HG02678 (cell line): ENCODE measurements around the gene SHQ1.
"Not testable (repeated sequence)": the region's sequence is repeated elsewhere in the genome, so short reads cannot be mapped to it uniquely, and the experiment has no call there.

Experiments used
- ATAC-seq: cut with Tn5 transposase; IDR thresholded peaks from one replicate; pipeline ENCODE4 v1.9.1; 2021; ENCODE audit warnings: mild to moderate bottlenecking, moderate library complexity; ENCODE audit not compliant: unreplicated experiment

Gene SHQ1

DNA sequence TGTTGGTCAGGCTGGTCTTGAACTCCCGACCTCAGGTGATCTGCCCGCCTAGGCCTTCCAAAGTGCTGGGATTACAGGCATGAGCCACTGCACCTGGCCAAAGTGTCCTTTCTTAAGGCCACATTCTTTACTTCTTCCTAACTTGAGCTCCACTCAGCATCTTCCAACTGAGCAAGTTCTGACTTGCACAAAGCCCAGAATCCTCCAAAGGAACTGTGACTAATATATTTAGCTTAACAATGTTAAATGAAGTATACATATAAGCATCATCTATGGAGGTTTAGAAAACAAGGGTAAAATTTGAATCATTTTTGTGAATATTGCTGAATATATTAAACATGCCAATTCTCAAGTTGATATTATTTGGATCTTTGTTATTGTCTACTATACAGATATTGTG lies 93.7 kb downstream of the SHQ1 start:
- no peak for ATAC-seq

DNA sequence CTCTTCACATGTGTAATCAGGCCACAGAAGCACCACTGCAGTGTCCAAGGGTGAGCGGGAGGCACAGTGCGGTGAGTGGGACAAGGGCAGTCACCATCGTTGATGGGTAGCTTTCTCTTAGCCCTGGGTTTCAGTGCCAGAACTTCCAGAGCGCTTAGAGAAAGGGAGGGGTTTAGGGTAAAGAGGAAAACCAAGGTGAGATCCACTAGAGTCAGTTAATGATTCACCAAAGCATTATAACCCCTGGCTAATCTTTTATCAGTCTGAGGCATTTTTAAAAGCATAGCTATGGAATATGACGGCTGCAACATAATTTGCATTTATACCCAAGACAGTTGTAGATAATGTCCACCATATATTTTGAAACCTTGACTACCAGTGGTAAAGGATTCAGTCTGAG lies 94.8 kb downstream of the SHQ1 start:
- ATAC-seq = no peak

DNA sequence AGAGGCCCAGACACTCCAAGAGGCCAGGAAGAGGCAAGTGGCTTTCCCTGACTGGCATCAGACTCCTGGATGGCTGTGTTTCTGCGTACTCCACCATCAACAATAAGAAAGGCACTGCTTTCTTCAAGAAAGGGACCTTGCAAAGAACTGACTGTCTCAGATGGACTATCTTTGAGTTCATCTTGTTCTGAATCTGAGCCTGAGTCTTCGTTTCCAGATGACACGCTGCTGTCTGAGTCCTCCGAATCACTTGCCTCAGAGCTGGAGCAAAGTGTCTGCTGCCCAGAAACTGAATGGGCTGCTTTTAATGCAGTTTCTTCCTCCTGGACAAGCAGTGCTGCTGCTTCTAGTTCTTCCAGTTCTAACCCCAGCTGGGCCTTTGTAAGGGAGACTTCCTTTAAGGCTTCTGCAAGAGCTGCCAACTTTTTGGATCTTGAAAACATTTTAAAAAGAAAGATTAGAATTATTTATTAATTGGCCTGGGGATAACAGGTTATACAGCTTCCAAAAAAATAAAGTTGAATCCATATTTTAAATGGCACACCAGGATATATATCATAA lies 97.8 kb downstream of the SHQ1 start:
- no peak for ATAC-seq

DNA sequence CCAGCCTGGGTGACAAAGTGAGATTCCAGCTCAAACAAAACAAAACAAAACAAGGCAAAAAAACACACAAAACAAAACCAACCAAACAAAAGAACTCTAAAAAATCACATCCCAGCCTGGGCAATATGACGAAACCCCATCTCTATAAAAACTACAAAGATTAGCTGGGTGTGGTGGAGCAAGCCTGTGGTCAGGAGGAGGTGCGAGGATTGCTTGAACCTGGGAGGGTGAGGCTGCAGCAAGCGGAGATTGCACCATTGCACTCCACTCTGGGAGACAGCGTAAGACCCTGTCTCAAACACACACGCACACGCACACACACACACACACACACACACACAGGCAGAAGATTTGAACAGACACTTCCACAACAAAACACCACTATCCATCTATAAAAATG lies 99.6 kb downstream of the SHQ1 start:
- ATAC-seq = no peak

DNA sequence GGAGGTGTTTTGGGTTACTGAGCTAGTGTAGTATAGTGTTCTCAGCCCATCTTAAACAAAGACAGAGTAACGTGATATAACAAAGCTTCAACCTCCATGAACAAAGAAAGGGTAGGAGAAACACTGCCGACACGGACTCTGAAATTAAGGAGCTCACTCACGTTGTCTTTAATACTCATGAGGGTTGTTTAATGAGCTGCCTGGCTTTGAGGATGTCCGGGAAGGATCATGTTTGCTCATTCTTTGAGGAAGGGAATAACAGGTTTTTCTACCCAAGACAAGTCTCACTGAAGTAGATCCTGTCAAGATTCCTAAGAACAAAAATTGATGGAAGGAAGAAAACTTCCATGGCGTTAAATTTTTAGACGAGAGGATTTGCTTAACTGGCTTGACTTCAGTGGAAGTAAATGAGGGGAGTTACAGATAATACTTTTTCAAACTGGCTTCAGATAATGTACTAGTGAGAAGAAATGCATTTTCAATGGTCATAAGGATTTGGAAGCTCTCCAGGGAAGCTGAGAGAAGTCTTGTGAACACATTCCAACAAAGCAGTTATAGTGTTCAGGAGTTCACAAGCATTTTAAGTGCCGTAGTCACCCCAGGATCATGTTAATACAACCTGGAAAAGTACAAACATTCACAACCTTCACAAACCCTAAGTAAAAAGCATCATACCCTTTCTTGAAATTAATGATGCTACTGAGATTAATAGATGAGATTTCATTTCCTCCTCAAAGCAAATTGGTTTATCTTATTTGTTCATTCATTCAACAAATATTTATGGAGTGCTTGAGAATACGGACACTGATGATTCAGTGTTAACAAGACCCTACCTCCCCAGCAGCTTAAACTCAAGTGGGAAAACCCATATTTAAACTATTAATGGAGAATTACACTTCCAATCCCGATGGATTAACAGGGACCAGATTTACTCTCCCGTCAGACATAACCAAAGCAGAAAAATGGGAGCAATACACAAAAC lies 101.5 kb downstream of the SHQ1 start:
- ATAC-seq = no peak

DNA sequence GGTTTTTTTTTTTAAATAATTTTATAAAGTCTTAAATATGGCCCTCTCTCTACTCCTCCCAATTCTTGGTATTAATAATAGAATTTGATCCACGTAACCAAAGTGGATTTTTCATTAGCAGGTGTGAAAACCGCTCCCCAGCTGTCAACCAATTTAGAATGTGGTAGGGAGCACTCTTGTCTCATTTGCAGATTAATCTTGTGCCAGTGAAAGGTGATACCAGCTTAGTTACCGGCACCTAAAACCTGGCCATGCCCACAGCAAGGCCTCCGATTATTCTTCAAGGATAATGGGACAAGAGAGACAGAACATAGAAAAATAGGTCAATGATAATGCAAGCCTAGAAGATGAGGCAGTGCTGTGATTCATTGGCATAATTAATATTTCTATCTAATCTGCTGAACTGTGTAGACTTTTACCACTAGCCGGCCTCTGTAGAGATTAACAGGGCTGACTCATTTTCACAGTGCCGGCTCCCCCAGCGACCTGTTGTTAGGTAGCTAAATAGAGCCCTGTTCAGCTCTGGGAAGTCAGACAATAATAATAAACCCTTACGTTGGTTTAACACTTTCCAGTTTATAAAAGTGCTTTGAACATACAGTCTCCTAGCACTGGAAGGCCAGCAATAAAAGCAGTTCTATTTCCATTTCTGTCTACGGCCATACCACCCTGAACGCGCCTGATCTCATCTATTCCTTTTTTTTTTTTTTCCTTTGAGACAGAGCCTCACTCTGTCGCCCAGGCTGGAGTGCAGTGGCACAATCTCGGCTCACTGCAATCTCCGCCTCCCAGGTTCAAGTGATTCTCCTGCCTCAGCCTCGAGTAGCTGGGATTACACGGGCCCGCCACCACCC lies 102.9 kb downstream of the SHQ1 start:
- no peak for ATAC-seq

DNA sequence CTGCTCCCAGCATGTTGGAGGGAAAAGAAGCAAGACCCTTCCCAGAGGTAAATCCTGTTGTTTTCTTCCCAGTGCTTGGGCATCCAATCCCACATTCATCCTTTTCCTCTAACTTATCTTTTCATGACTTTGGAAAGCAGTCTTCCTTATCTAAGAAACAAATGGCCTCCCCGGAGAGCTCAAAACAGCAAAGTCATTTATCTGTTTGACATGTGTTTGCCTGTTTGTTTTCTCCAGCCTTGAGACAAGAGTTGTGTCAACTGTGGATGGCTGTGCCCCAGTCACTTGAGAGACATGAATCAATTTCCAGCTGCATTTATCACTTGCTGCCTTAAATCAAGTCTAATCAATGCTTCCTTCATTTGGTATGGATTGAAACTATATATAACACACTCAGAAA lies 103.9 kb downstream of the SHQ1 start:
- ATAC-seq = no peak

DNA sequence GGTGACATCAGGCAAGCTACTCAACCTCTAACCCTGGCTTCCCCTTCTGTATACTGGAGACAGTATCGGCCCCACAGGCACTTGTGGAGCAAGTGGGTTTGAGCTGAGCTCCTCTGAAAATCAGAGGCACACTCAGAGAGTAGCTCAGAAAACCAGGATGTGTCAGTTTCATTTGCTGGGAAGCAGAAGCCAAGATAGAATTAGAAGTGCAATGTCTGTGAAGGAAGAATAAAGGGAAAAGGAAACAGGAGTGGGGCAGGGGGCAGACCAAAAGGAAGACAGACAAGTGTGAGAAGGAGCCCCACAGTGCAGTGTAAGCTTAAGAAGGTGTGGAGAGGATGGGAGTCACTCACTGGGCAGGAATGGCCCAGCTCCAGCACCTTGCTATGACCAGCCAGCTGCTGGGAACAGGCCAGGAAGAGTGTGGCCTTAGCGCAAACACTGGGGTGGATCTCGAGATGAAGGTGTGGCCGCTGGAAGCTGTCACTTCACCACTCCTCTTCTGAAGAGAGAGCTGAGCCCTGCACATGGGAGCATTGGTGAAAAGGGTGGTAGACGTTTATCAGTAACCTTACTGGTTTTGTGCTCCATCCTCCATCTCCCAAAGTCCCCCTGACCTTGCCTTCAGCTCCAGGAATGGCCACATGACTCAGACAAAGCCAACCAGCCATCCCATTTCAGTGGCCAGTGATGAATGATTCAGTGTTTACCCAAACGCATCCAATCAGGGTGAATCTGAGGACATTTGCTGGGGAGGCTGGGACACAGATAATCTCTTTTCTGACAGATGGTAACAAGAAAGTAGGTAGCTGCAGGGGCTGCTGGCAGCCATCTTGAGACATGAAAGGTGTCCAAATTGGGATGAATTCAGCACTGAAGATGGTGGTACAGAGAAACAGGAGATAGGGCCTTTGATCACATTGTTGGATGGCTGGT lies 108.4 kb downstream of the SHQ1 start:
- no peak for ATAC-seq

DNA sequence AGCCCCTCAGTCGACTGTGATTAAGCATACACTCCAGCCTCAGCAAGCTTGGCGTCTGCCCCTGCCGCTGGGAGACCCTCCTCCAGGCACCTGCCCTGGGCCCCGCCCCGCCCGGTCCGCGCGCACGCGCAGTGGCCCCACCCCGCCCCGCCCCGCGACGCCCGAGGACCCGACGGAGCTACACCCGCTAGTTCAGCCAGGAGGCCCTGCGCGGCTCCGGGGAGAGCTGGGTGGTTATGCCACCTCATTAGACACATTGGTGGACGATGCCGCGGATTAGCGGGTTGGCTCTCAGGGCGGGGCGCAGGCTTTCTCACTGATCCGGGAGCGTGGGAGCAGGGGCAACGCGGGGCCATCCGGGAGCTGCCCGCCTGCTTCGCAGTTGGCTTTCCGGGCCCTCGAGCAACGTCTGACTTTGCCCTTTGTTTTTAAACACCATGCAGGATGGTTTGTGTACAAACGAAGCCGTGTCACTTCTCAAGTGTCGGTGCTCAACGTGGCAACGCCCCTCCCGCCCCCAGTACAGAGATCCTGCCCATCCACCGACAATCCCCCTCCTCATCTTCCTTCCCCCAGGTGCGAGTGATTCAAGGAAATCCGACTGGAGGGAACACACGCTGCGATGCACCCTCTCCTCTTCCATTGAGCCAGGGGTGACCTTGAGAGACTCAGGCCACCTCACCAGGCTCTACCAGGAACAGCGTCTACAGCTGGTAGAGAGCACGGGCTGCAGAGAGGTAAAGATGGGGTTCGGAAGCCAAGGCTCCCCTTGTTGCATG lies 109.3 kb downstream of the SHQ1 start:
- peak; percentile 77 for ATAC-seq

DNA sequence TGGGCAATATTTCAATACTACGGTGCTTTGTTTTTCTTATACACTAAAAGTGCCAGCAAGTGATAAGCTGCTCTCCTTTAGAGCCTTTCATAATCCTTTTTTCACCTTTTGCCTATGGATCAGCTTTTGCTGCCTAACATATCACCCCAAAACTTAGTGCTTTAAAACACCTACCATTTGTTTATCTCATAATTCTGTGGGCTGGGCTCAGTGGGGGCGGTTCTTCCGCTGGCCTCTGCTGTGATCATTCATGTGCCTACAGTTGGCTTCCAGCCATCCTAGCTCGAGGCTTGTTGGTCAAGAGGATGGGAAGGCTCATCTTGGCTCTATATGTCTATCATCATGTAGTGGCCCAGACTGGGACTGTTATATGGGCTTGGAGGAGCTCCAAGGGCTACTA lies 113.2 kb downstream of the SHQ1 start:
- not testable (repeated sequence) for ATAC-seq

DNA sequence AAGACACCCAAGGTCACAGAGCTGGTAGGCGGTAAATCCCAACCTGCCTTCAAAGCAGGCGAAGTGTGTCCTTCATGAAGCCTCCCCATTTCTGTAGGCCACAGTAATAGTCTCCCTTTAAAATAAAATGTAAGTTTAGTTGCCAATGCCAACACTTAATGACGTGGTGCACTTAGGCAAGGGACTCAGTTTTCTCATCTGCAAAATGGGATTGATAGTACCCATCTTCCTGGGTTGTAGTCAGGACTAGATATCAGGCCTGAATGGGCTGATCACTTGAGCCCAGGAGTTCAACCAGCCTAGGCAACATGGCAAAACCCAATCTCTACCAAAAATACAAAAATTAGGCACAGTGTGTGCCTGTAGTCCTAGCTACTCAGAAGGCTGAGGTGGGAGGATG lies 114.6 kb downstream of the SHQ1 start:
- no peak for ATAC-seq

DNA sequence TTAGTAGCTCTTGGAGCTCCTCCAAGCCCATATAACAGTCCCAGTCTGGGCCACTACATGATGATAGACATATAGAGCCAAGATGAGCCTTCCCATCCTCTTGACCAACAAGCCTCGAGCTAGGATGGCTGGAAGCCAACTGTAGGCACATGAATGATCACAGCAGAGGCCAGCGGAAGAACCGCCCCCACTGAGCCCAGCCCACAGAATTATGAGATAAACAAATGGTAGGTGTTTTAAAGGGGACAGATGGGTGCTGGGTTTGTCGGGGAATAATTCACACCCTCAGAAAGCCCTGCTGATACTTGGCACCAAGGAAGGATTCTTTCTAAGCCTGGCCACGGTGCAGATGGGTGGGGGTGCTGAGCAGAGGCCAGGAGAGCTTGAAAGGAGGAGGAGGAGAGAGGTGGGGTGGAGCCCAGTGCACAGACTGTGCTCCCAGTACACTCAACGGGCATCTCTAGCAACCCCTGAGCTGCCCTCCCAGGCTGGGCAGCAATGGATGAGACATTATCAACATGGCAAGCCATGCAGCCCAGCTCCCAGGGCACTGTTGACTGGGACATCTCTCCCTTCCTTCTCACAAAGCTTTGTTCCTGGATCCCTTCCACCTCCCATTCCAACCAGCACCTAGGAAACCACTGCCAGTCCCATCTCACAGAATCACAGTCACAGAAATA lies 115.4 kb downstream of the SHQ1 start:
- ATAC-seq = not testable (repeated sequence)

DNA sequence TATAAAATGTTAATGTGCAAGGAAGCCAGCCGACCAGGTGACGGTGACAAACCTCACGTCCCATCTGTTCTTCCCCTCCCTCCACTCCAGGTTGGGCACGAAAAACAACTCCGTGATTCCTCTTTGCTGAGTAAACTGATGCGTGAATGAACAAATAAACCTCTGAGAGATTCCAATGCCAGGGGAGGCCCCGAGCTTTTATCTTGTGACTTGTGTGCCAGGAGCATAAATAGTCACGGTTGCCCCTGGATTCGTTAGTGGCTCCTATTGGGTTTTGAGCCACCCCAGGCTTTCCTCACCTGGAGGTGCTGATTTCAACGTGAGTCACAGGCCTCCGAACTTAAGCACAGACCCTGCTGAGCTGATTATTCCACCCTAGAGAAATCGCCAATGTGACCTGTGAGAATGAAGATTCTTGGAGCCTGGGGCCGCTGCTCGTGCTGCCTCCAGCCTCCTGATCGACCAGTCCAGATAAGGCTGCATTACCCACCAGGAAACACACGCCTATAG lies 119.2 kb downstream of the SHQ1 start:
- ATAC-seq = no peak

DNA sequence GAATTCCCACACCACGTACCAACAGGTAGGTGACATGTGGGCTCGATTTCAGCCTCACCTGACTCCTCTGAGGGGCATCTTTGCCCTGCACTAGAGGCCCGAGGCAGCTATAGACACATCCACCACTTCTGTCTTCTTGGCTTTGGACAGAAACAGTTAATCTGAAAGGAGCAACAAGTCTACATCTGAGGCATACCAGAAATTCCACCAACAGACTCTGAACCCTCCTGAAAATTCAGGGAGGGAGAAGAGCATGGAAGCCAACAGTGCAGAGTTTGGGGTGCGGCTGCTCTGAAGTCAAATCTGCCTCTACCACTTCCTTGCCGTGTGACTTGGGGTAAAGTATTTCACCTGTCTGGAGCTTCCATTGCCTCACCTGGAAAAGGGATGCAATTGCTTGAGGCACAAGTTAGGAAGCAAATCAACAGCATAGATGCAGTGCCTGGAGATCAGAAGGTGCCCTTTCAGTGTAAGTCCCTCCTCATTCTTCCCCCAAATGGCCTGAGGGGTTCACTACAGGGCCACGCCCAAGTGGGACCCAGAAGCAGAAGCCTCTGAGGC lies 119.8 kb downstream of the SHQ1 start:
- ATAC-seq = no peak

DNA sequence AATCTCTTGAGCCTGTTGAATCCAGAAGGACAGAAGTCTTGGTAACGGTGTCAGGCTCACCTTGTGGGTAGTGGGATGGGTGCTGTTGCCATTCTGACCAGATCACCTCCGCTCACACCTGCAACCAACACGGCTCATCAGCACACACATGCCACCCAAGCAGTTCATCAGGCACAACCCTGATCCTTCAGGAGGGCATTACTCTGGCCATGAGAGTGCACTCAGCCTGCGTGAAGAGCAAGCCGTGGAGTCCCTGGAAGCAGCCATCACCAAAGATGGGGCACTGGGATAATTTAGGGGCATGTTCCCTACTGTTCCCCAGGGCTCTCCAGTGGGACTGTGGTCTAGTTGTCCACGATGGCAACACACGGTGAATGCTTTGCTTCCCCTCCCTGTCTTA lies 120.5 kb downstream of the SHQ1 start:
- ATAC-seq = no peak

DNA sequence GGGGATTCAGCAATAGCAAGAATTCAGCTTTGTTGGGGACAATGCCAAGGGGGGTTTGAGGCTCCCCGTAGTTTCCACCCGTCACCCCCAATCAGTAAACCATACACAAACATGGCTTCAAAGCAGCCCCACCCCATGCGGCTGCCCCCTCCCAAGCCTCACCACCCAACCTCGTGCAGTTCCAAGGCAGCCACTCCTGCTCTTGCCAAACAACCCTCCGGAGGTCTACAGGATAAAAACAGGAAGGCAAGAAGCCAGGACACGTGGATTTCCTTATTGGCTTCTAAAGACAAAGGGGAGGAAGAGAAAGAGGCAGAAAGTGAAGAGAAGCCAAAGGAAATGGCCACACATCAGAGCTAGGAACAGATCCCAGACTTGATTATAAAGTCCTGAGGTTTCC lies 121.1 kb downstream of the SHQ1 start:
- ATAC-seq = no peak

DNA sequence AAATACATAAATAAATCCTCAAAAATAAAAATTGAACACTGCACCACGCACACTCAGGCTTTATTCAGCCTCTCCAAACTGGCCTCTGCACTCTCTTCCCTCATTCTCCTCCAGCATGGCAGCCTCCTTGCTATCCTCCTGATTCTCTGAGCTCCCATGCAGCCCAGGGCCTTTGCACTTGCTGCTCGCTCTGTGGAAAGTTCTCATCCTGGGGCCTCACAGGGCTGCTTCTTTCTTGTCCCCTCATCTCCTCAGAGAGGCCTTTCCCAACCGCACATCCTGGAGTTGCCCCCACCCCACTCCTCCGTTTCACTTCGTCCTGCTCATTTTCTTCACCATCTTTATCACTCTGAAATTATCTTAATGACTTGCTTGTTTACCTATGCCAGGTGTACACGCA lies 123.0 kb downstream of the SHQ1 start:
- ATAC-seq = no peak

DNA sequence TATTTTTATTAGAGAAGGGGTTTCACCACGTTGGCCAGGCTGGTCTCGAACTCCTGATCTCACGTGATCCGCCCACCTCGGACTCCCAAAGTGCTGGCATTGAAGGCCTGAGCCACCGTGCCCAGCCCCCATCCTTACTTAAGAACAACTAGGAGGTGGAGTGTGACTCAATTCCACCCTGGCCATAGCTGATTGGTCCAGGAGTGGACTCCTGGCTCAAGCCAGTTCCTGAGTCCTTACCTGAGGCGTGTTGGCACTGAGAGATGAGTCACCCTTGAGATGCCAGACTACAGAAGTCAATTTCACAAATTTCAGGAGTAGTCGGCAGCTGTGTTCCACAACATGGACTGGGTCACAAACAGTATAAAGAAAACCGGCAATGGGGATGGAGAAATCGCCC lies 124.2 kb downstream of the SHQ1 start:
- no peak for ATAC-seq
